Activated effector memory CD4-positive, alpha-beta T cell treated with Interleukin-2 at 50 U/mL for 16 hours (primary cell): ENCODE results near the gene MEGF6.

Experiments
- DNase-seq: peaks from one replicate; pipeline ENCODE4 v3.0.0-alpha.2; 2020

MEGF6 gene, protein sequence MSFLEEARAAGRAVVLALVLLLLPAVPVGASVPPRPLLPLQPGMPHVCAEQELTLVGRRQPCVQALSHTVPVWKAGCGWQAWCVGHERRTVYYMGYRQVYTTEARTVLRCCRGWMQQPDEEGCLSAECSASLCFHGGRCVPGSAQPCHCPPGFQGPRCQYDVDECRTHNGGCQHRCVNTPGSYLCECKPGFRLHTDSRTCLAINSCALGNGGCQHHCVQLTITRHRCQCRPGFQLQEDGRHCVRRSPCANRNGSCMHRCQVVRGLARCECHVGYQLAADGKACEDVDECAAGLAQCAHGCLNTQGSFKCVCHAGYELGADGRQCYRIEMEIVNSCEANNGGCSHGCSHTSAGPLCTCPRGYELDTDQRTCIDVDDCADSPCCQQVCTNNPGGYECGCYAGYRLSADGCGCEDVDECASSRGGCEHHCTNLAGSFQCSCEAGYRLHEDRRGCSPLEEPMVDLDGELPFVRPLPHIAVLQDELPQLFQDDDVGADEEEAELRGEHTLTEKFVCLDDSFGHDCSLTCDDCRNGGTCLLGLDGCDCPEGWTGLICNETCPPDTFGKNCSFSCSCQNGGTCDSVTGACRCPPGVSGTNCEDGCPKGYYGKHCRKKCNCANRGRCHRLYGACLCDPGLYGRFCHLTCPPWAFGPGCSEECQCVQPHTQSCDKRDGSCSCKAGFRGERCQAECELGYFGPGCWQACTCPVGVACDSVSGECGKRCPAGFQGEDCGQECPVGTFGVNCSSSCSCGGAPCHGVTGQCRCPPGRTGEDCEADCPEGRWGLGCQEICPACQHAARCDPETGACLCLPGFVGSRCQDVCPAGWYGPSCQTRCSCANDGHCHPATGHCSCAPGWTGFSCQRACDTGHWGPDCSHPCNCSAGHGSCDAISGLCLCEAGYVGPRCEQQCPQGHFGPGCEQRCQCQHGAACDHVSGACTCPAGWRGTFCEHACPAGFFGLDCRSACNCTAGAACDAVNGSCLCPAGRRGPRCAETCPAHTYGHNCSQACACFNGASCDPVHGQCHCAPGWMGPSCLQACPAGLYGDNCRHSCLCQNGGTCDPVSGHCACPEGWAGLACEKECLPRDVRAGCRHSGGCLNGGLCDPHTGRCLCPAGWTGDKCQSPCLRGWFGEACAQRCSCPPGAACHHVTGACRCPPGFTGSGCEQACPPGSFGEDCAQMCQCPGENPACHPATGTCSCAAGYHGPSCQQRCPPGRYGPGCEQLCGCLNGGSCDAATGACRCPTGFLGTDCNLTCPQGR (N-terminal part only)

DNA sequence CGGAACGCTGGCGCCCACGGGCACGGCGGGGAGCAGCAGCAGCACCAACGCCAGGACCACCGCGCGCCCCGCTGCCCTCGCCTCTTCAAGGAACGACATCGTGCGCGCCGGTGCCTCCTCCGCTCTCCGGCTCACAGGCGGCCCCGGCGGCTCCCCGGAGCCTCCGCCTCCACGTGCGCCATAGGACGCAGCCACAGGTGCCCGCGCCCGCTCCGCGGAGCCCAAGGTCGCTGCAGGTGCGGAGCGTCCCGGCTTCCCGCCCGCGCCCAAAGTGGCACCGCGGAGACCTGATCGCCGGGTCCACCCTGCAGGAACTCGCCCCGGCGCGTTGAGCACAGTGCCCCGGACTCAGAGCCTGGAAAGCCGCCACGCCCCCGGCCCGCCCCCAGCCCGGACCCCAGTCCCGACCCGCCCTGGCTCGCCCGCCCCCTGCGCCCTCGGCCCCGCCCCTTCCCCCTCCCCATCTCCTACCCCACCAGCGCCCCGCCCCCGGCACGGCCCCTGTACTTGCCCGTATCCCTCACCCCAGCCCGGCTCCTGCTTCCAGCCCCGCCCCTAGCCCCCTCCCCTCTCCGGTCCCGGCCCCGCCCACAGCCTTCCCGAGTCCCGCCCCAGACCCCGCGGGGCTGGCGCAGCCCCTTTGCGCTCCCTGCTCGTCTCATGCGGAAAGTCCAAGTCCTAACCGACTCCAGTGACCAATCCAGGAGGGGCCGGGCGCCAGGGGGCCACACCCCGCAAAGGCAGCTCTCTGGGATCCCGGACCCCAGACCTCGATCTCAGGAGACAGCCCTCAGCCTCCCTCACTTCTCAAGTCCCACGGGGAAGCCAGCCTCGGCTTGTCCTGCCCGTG, at the start of gene MEGF6:
Gene MEGF6 (minus strand): TSS at position 339 of the 850 bp plus-strand sequence. CDS start 240 bp downstream, at position 99.
- DNase-seq, result peak; percentile 23

DNA sequence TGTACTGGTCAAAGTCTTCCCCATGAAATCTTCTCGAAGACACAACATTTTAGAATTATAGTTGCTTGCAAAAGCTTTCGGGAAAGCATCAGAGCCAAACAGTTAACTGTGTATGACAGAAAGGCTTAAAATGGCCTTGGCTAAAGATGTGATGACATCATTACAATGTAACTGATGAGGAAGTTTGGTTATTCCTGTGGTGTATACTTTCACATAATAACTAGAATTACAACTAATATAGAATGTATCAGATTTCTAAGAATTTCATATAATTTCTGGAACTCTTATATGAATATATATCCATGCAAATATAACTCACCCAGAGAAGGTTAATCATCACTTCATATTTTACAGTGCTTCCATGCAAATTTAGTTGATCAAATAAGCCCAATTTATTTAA, 49.4 kb upstream of the MEGF6 start:
- DNase-seq, result no peak

DNA sequence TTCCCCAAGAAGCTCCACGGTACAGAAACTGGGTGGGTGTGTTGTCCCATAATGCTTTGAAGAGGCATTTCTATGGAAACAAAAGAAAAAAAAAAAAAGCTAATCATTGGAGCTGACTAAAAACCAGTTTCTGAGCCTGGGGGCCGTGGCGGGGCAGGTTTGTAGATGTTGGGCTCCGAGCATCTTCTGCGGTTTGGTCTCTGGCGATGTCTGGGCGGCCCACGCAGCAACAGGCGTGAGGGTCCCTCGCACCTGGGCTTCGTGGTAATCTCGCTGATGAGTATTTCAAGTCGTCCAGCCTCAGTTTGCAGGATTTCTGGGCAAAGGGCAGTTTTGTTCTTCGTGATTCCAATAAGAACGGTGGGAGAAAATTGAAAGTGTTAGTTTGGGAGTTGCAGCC, 47.8 kb upstream of the MEGF6 start:
- DNase-seq, result no peak

DNA sequence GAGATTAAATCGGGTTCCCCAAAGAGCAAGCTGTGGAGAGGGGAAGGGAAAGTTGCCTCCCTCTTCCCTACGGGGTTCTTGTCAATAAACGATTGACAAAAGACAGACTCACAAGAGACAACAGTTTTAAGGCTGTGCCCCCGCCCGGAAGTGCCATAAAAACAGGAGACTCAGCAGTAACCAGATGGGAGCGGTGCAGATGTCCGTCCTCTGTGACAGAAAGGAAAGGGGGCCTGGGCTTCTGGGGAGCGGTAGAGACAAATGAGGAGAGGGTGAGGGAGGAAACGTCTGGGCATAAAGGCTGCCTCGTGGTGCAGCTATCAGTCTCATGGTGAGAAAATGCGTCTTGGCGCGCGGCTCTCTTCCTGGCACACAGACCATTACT, 46.9 kb upstream of the MEGF6 start:
- no peak for DNase-seq

DNA sequence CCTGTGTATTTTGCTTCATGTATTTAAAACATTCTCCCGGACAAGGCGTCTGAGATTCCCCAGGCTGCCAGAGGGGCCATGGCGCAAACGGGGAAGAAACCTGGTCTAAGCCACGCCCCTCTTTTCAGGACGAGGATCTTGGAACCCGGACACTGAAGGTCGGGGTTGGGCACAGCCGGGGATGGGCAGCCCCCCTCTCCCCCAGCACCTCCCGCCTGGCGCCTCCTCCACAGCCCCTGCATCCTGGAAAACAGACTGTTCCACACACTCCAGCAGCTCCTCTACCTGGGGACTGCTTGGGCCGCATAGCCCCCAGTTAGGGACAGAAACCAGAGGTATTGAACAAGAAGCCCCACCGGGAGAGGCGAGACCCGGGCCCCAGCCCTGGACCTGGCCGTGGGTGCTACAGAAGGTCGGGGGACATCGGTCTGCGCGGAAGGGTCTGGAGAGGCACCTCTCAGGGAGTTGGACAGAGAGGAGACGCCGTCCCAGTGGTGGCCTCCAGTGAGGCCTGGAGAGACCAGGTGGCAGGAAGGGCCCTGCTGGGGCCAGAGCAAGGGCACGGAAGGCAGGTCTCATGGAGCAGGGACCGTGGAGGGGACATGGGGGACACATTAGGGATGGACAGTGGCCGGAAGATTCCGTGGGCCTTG, 46.4 kb upstream of the MEGF6 start:
- DNase-seq, result no peak

DNA sequence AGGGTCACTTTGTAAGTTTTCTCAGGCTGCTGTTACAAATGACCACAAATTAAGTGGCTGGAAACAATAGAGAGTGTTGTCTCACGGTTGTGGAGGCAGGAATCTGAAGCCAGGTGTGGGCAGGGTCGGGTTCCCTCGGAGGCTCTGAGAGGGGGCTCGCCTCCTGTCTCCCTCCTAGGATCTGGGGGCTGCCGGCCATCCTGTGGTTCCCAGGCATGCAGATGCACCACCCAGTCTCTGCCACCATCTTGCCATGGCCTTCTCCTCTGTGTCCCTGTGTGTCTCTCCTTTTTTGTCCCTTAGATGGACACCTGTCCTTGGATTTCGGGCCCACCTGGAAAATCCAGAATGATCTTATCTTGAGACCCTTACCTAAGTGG, 45.8 kb upstream of the MEGF6 start:
- DNase-seq, result no peak

DNA sequence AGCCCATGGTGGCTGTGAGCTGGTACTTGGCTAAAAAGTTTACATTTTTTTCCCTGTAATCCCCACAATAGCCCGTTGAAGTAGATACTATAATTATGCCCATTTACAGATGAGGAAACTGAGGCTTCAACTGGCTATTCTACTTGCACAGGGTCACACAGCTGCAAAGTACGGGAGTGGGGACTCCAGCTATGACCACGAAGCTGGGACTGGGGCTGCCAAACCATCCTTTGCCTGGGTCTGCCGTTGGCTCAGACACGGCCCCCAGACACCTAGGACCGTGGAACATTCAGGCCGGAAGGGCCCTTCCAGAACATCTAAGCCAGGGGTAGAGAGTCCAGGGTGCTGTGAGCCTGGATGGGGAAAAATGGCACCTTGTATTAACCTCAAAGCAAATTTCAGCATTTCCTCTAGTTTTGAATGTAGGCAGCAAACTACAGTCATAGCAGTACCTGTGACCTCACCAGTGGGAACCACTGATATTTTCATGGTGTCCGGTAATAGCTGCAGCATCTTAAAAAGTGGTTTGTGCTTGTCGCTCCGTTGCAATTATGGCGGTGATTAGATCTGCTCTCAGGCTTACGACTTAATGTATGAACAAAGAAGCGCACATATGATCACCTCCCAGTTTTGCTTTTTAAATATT, 45.3 kb upstream of the MEGF6 start:
- DNase-seq, result no peak

DNA sequence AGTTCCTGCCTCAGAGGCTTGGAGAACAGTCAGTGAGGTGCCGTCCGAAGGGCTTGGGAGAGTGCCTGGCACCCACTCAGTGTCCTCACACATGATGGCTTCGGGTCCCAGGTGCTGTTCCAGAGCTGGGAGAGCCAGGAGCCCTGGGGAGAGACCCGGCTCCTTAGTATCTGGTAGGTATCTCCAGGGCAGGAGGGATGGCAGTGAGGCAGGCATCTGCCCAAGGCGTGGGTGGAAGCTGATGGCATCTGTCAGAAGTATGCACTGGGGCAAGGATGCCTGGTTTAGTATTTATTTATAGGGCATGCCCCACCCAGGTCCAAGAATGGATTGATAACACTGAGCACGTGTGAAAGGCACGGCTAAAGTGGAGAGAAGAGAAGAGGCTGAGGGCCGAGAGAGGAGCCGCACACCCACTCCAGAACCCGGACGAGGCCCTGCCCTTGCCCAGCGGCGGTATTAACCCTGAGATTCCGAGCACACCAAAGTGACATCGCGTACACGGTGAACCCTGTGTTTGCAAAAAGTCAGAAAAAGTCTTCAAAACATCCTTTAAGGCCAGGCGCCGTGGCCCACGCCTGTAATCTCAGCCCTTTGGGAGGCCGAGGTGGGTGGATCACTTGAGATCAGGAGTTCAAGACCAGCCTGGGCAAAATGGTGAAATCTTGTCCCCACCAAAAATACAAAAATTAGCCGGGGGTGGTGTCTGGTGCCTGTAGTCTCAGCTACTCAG, 43.4 kb upstream of the MEGF6 start:
- DNase-seq, result no peak

DNA sequence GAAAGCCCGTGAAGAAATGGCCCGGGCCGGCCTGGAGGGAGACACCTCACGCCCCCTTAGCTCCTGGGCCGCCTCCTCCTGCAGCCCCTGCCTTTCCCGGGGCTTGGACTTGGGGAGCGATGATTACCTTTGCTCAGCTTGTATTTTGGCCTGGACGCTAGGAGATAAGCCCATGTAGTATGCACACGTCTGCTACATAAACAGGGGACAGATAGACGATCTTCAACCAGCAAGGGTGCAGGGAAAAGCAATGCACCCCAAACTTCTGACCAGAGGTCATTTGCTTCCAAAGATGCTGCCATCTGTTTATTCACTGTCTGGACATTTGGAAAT, 41.9 kb upstream of the MEGF6 start:
- DNase-seq, result no peak

DNA sequence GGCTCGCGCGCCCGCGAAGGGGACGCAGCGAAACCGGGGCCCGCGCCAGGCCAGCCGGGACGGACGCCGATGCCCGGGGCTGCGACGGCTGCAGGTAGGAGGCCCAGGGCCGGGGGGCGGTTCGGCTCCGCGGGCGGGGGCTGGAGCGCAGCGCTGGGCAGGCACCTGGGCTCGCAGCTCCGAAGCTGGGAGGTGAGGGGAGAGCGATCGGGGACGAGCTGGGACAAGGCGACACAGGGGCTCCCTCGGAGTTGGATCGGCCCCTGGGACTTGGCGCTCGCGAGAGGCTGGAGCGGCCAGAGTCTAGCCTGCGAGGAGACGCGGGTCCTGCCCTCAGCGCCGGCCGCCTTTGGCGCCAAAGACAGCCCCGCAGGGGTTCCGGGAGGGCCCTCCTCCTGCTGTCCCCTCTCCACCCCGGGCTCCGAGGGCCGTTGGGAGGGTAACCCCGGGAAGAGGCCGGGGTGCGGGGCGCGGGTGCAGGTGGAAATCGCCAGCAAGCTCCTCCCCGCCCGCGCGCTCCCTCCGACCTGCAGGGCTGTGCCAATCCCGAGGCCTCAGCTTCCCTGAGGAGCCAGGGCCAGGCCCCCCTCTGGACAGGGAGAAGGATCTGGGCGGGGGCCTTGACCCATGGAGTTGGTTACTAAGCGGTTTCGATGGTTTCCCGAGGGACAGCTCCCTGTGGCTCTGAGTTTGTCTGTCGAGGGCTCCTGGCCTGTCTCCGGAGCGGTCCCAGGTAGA, 41.4 kb upstream of the MEGF6 start:
- DNase-seq, result no peak

DNA sequence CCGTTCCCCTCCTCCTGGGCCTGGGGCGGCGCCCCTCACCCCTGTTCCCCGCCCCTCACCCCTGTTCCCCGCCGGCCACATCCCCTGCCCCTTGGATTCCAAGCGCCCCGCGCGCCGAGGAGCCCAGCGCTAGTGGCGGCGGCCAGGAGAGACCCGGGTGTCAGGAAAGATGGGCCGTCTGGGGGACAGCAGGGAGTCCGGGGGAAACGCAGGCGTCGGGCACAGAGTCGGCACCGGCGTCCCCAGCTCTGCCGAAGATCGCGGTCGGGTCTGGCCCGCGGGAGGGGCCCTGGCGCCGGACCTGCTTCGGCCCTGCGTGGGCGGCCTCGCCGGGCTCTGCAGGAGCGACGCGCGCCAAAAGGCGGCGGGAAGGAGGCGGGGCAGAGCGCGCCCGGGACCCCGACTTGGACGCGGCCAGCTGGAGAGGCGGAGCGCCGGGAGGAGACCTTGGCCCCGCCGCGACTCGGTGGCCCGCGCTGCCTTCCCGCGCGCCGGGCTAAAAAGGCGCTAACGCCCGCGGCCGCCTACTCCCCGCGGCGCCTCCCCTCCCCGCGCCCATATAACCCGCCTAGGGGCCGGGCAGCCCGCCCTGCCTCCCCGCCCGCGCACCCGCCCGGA, 40.7 kb upstream of the MEGF6 start, which contains the start of gene TP73:
Gene TP73 (plus strand): TSS at position 587 of the 618 bp plus-strand sequence. CDS start 29,850 bp downstream, outside the sequence.
- no peak for DNase-seq

DNA sequence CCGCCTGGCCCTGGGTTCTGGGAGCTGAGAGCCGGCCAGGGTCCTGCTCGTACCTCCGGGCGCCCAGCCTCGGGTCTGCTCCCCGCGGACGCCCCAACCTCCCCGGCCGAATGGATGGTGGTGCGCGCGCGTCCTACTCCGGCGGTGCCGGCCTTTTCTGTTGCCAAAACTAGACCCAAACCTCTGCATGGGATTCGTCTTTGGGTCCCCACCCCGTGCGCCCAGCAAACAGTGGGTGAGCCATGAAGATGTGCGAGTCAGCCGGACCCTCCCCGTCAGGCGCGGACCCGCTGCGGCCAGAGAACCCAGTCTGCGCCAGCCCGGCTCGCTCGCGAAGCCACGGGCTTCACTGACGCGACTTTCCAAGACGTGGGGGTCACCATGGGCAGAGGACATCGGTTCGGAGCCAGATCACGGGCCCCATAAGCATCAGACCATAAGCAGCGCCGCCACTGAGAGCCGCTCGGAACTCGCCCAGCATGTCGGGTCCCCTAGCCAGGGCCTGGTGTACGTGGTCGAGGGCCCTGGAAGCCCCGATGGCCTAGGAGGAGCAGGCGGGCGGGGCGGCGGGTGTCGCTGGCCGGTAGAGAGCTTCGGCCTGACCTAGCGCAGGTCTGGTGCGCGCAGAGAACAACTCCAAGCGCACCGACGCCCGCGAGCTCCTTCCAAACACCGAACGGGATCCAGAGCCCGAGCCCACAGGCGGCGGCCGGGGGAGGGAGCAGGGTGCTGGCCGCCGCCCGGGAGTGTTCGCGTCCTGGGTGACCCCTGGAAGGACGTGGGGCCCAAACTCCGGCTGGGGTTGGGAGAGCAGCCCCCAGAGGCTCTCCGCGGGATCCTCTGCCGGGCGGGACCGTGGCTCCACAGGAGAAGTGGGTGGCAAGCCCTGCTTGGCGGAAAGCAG, 40.0 kb upstream of the MEGF6 start:
- no peak for DNase-seq

DNA sequence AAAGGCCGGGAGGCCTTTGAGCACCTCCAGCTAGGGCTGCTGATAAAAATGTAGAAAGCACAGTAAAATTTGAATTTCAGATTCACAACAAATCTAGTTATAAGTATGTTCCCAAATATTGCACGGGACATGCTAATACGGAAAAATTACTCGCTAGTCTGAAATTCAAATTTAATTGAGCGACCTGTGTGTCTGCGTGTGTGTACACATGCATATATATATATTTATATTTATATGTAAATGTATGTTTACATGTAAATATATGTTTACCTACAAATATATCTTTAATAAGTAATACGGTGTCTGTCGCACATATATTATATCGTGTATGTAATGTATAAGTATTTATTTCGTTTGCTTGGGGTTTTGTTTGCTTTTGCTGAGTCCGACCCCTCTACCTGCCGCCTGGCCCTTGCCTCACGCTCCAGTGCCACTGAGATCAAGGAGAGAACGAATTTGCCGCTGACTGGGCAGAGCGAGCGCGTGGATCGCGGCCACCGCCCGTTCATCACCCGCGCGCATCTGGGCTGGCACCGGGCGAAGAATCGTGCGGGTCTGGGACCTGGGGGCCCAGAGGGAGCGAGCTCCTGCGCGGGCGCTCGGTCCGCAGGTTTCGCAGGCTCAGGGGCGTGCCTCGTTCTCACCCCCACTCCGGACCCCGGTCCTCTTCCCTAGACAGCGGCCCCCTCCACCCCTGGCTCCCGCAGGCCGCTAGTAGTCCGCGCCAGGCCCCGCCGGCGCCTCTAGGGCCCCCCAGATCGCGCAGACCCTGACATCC, 39.1 kb upstream of the MEGF6 start:
- DNase-seq, result no peak

DNA sequence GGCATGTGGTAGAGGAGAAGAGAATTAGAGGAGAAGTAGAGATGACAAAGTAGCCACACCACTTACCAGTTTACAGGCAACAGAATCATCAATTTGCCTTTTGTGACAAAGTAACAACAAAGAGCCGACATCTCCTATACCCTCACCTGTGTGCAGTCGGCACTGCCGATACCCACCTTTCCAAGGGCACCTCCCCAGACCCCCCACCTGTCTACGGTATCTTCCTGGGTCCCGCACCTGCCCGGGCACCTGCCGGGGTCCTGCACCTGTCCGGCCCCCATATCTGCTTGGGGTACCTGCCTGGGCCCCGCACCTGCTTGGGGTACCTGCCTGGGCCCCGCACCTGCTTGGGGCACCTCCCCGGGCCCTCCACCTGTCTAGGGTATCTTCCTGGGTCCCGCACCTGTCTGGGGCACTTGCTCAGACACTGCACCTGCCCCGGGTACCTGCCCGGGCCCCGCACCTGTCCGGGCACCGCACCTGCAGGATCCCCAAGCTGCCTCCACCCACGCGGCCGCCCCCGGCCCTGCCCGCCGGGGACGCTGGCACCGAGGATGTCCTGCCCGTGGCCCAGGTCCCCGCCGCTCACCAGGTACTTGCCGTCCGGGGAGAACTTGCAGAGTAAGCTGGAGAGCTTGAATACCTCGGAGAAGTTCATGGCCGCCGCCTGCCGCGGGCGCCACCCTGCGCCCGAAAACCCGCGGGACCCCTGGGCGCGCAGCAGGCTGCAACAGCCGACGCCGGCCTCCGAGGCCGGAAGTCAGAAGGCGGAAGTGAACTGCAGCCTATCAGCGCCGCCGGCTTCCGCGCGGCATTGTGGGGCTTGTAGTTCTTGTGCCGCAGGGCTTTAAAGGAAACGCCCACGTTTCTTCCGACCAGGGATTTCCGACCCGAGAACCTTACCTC, 38.3 kb upstream of the MEGF6 start, which contains the start of gene WRAP73:
Gene WRAP73 (minus strand): TSS at position 762 of the 906 bp plus-strand sequence. CDS start 104 bp downstream, at position 658.
- peak; percentile 79 for DNase-seq

DNA sequence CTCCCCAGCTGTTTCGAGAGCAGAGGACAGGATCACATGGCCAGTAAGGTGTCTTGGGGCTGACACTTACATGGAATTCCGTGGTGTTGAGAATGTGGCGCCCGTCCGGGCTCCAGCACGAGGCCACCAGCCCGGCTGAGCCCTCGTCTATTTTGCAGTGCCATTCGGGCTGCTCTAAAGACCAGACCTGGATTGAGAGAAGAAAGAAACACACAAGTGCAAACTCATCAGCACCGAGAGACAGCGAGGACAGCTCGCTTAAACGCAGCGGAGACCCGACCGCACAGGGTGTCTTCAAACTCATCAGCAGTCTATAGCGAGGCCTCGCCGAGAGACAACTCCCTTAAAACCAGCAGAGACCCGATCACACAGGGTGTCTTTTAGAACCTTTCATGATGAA, 35.3 kb upstream of the MEGF6 start:
- DNase-seq, result no peak
